Measurements from ENCODE around the gene POU6F1. TPM values are rescaled to one million over a fixed set of nuclear protein-coding genes. Genes with fewer than 3 reads are reported as not detected.

POU6F1 gene
- total and polyA plus RNA-seq, 9 of the 15 experiments (the other 6 are each of a cell fraction or from before 2014, with no cell fraction given) = 0.14 to 3.3 (median 1.1) TPM

DNA sequence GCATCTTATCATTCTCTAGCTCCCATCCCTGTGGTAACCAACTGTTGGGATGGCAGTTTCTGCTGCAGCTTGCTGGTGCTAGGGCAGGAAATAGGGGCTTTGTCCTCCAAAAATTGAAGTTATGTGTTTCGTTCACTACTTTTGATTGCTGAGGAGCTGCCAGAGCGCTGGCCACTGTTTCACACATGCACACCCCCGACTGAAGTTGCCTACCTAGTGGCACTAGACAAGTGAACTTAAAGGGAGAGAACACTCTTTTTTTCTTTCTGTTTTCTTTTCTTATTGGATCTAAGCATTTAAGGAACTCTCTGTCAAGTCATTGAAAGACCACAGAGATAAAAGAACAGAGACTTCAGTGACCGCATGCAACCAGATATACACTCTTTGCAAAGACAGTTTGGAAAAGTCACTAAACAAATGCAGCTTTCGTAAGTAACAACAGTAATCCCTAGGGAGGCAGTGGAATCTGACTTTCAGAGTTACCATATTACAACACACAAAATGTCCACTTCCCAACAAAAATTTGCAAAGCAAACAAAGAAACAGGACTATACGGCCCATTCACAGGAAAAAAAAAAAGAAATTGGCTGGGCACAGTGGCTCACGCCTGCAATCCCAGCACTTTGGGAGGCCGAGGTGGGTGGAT lies 56.9 kb downstream of the POU6F1 start (continued):
- TF ChIP-seq SMARCA4 (IDR thresholded peaks at IDR 0.05) = peak; percentile 57; the same call in 1 of the 2 replicates
- TF ChIP-seq LEF1 (IDR thresholded peaks at IDR 0.05) = peak; percentile 30; the same call in 1 of the 2 replicates
- TF ChIP-seq, protein P1, sequence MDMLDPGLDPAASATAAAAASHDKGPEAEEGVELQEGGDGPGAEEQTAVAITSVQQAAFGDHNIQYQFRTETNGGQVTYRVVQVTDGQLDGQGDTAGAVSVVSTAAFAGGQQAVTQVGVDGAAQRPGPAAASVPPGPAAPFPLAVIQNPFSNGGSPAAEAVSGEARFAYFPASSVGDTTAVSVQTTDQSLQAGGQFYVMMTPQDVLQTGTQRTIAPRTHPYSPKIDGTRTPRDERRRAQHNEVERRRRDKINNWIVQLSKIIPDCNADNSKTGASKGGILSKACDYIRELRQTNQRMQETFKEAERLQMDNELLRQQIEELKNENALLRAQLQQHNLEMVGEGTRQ (CRISPR knock-in tag; IDR thresholded peaks at IDR 0.05) = no peak
- TF ChIP-seq, protein P2, sequence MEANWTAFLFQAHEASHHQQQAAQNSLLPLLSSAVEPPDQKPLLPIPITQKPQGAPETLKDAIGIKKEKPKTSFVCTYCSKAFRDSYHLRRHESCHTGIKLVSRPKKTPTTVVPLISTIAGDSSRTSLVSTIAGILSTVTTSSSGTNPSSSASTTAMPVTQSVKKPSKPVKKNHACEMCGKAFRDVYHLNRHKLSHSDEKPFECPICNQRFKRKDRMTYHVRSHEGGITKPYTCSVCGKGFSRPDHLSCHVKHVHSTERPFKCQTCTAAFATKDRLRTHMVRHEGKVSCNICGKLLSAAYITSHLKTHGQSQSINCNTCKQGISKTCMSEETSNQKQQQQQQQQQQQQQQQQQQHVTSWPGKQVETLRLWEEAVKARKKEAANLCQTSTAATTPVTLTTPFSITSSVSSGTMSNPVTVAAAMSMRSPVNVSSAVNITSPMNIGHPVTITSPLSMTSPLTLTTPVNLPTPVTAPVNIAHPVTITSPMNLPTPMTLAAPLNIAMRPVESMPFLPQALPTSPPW (CRISPR knock-in tag; IDR thresholded peaks at IDR 0.05) = 0 out of 2 replicates have a peak, but pooled peaks have one; percentile 12
- TF ChIP-seq MYC (IDR thresholded peaks at IDR 0.05; ENCODE audit: low read depth, low read length) = no peak
- no peak for TF ChIP-seq MYC (CRISPR knock-in tag; IDR thresholded peaks at IDR 0.05; ENCODE audit: borderline replicate concordance, low read depth)
- no peak for TF ChIP-seq POLR2AphosphoS2 (IDR thresholded peaks at IDR 0.05; ENCODE audit: low read length)
- no peak for TF ChIP-seq C11orf30 (IDR thresholded peaks at IDR 0.05; ENCODE audit: low read depth)
- no peak for TF ChIP-seq SMAD4 (CRISPR knock-in tag; conservative IDR thresholded peaks at IDR 0.05)
- TF ChIP-seq, protein P3, sequence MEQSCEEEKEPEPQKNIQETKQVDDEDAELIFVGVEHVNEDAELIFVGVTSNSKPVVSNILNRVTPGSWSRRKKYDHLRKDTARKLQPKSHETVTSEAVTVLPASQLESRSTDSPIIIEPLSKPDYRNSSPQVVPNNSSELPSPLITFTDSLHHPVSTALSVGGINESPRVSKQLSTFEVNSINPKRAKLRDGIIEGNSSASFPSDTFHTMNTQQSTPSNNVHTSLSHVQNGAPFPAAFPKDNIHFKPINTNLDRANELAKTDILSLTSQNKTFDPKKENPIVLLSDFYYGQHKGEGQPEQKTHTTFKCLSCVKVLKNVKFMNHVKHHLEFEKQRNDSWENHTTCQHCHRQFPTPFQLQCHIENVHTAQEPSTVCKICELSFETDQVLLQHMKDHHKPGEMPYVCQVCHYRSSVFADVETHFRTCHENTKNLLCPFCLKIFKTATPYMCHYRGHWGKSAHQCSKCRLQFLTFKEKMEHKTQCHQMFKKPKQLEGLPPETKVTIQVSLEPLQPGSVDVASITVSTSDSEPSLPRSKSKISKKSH (CRISPR knock-in tag; IDR thresholded peaks at IDR 0.05) = no peak
- TF ChIP-seq, protein P4, sequence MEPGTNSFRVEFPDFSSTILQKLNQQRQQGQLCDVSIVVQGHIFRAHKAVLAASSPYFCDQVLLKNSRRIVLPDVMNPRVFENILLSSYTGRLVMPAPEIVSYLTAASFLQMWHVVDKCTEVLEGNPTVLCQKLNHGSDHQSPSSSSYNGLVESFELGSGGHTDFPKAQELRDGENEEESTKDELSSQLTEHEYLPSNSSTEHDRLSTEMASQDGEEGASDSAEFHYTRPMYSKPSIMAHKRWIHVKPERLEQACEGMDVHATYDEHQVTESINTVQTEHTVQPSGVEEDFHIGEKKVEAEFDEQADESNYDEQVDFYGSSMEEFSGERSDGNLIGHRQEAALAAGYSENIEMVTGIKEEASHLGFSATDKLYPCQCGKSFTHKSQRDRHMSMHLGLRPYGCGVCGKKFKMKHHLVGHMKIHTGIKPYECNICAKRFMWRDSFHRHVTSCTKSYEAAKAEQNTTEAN (CRISPR knock-in tag; IDR thresholded peaks at IDR 0.05) = no peak
- no peak for TF ChIP-seq ZNF696 (CRISPR knock-in tag; conservative IDR thresholded peaks at IDR 0.05)
- no peak for TF ChIP-seq YY1 (IDR thresholded peaks at IDR 0.05; ENCODE audit: borderline replicate concordance in 1 of 3, control insufficient read depth in 1 of 3, extremely low read depth in 1 of 3, insufficient read depth in 3 of 3, insufficient read length in 1 of 3, insufficient replicate concordance in 2 of 3, low read depth in 1 of 3, low read length in 2 of 3)
- no peak for TF ChIP-seq CSDE1 (IDR thresholded peaks at IDR 0.05)
- no peak for TF ChIP-seq BCL6 (CRISPR knock-in tag; IDR thresholded peaks at IDR 0.05)
- 0 out of 4 replicates have a peak, but pooled peaks of 1 of the 2 experiments have one; percentile 26 for TF ChIP-seq ARNT (IDR thresholded peaks at IDR 0.05)
- no peak for TF ChIP-seq HLTF (IDR thresholded peaks at IDR 0.05)
- TF ChIP-seq FOXK1 (CRISPR knock-in tag; IDR thresholded peaks at IDR 0.05; ENCODE audit: borderline replicate concordance) = no peak
- no peak for TF ChIP-seq ARID2 (IDR thresholded peaks at IDR 0.05)
- TF ChIP-seq TEAD1 (CRISPR knock-in tag; IDR thresholded peaks at IDR 0.05) = no peak
- TF ChIP-seq ESRRA (IDR thresholded peaks at IDR 0.05; ENCODE audit: borderline replicate concordance, low read depth) = peak; percentile 69; the same call in 1 of the 2 replicates
- no peak for TF ChIP-seq EHMT2 (IDR thresholded peaks at IDR 0.05)
- no peak for TF ChIP-seq SIX5 (IDR thresholded peaks at IDR 0.05; ENCODE audit: borderline replicate concordance in 1 of 2, insufficient read depth in 1 of 2, low read depth in 1 of 2, low read length in 2 of 2)
- no peak for TF ChIP-seq FOS (IDR thresholded peaks at IDR 0.05; ENCODE audit: extremely low read depth, insufficient read length)
- TF ChIP-seq ETV5 (CRISPR knock-in tag; IDR thresholded peaks at IDR 0.05; ENCODE audit: low read depth) = no peak

All from K562 (cell line).